CD4-positive, alpha-beta T cell (primary cell): Measurements from ENCODE around the gene DBNDD1. TPM values are rescaled to one million over a fixed set of nuclear protein-coding genes. Genes with fewer than 3 reads are reported as not detected.

ENCODE experiments used
- ATAC-seq: fragments of 200-7000 bp; cut with Tn5 transposase; one replicate; pipeline ENCODE4 v1.10.0; 2022; ENCODE audit warnings: mild to moderate bottlenecking; ENCODE audit not compliant: poor library complexity
- CTCF ChIA-PET: fragments of 350-600 bp; sonication (Branson Sonifier 250); formaldehyde crosslinking; loops from one replicate; lab custom pipeline; 2021; ENCODE audit warnings: antibody characterized with exemption, inconsistent platforms; lab: Charles Lee
- POLR2A ChIA-PET: fragments of 350-600 bp; sonication (Branson Sonifier 250); formaldehyde crosslinking; loops from one replicate; lab custom pipeline; 2021; ENCODE audit warnings: antibody characterized with exemption, inconsistent platforms; lab: Charles Lee
- DNase-seq, 14 experiments: peaks; one replicate each; pipeline ENCODE4 v3.0.0-alpha.2; 2013 to 2020; ENCODE audit warnings: mixed read lengths in 2 of 14
- H3K27ac ChIP-seq, 2 donors: one replicate each; pipeline versions ENCODE4 v1.5.1 to v1.7.0; 2013; ENCODE audit warnings: low read length in 2 of 2, low read depth in 1 of 2, mild to moderate bottlenecking in 1 of 2
- H3K27me3 ChIP-seq, 2 experiments: 1 replicate in 1 of 2; 2 replicates in 1 of 2; pipeline versions ENCODE4 v1.6.1 to v1.7.0; 2013; ENCODE audit warnings: low read length in 2 of 2, control low read depth in 1 of 2, mild to moderate bottlenecking in 1 of 2, moderate library complexity in 1 of 2; ENCODE audit not compliant: insufficient read depth in 2 of 2, control insufficient read depth in 1 of 2
- H3K36me3 ChIP-seq: one replicate; pipeline ENCODE4 v1.6.1; 2013; ENCODE audit warnings: low read length, control low read depth; ENCODE audit not compliant: insufficient read depth
- H3K4me1 ChIP-seq: one replicate; pipeline ENCODE4 v1.6.1; 2013; ENCODE audit warnings: low read length, control low read depth; ENCODE audit not compliant: insufficient read depth
- H3K4me3 ChIP-seq: one replicate; pipeline ENCODE4 v1.5.1; 2013; ENCODE audit warnings: mild to moderate bottlenecking, low read length, moderate library complexity
- H3K9me3 ChIP-seq, 2 experiments: 1 replicate in 1 of 2; 2 replicates in 1 of 2; pipeline versions ENCODE4 v1.6.1 to v1.7.0; 2013; ENCODE audit warnings: low read length in 2 of 2, mild to moderate bottlenecking in 2 of 2, control low read depth in 1 of 2, moderate library complexity in 1 of 2; ENCODE audit not compliant: control insufficient read depth in 1 of 2, insufficient read depth in 1 of 2
- H3K27ac Mint-ChIP-seq: one replicate; pipeline ENCODE4 v1.8.0; 2020; ENCODE audit warnings: mixed read lengths
- H3K27me3 Mint-ChIP-seq: one replicate; pipeline ENCODE4 v1.8.0; 2021; ENCODE audit warnings: mixed read lengths
- H3K36me3 Mint-ChIP-seq: one replicate; pipeline ENCODE4 v1.8.0; 2021; ENCODE audit warnings: low read depth, mixed read lengths
- H3K4me1 Mint-ChIP-seq: one replicate; pipeline ENCODE4 v1.8.0; 2021; ENCODE audit warnings: low read depth, mixed read lengths
- H3K4me3 Mint-ChIP-seq: one replicate; pipeline ENCODE4 v1.8.0; 2020; ENCODE audit warnings: mild to moderate bottlenecking, mixed read lengths
- H3K9me3 Mint-ChIP-seq: one replicate; pipeline ENCODE4 v1.8.0; 2020; ENCODE audit warnings: mixed read lengths
- CTCF ChIP-seq: fragments of 200-600 bp; IDR thresholded peaks from one replicate; pipeline ENCODE4 v1.8.0; 2022; ENCODE audit warnings: antibody characterized with exemption, mild to moderate bottlenecking
- intact Hi-C, 2 experiments: fragments of 100-400 bp; cut with DNase I in 1 of 2; cut with micrococcal nuclease in 1 of 2; formaldehyde crosslinking; loops; one replicate each; pipeline versions ENCODE4 v1.15.1 to v1.9.0; 2023 to 2025; cut with DNase I, micrococcal nuclease
- polyA plus RNA-seq, 2 donors: library from polyadenylated mRNA; unstranded; fragments of 120-200 nt; gene quantifications; one replicate each; pipeline ENCODE4 v1.2.1, GENCODE V29; 2013
- total RNA-seq, 174 experiments: library from RNA in 2 of 174; stranded (reverse) in 2 of 174; gene quantifications; one replicate each; pipeline ENCODE4 v1.2.3 and lab custom pipeline; 2021 to 2026

The DBNDD1 gene
- total RNA-seq, result 1 to 10 TPM; 2.6 to 2.8 TPM
- 3.1 TPM for polyA plus RNA-seq (2013, experiment 1 of 2)
- 11.5 TPM for polyA plus RNA-seq (2013, experiment 2 of 2)
- 0.12 to 4.8 (median 1.2) reads per million in 172 experiments for total RNA-seq (lab: John Stamatoyannopoulos, UW)

- ChIA-PET POLR2A (interaction anchor here (2.1 kb wide), 1 partner anchor 10 kb away, joined by 14 read pairs; no protein-coding TSS in a partner anchor), CTCF (interaction anchor here (0.9 to 1.6 kb wide), 2 partner anchors 10 to 44 kb away, joined by 3 to 4 read pairs; no protein-coding TSS in a partner anchor)
- TF ChIP-seq CTCF, result no peak
- H3K36me3 ChIP-seq, result no peaks in the 10 kb centered on the region
- H3K4me3 ChIP-seq, result peak within 1 kb of the TSS; percentile 42
- H3K27ac ChIP-seq, result no peak within 1 kb of the TSS
- H3K4me1 ChIP-seq, result peaks cover 52% of the 10 kb centered on the region
- intact Hi-C loops, result loop anchor here in 1 of 2 experiments (5.0 kb wide), 2 partner anchors 147 to 317 kb away; partner anchors contain the start of genes SPATA2L and TCF25
- no peak for ATAC-seq
- peaks cover 0 to 5% of the 10 kb centered on the region in 2 experiments for H3K27me3 ChIP-seq
- peak within 1 kb of the TSS; percentile 51 for H3K27ac Mint-ChIP-seq
- peak in 2 of 14 experiments; percentile 8 to 18 for DNase-seq
- H3K36me3 Mint-ChIP-seq, result no peaks in the 10 kb centered on the region
- no peaks in the 10 kb centered on the region for H3K27me3 Mint-ChIP-seq
- H3K4me3 Mint-ChIP-seq, result peak within 1 kb of the TSS; percentile 85
- H3K9me3 ChIP-seq, result no peaks in the 10 kb centered on the region
- H3K9me3 Mint-ChIP-seq, result no peaks in the 10 kb centered on the region
- H3K4me1 Mint-ChIP-seq, result peaks cover 17% of the 10 kb centered on the region
Measured at GRCh38 chr16:90018652-90019542, at the start of gene DBNDD1. Gene DBNDD1, minus strand, starts transcription at chr16:90019456. Its CDS starts 115 bp downstream, at chr16:90019341.

- no peak for ATAC-seq
- H3K9me3 Mint-ChIP-seq, result no peaks in the 10 kb centered on the region
Measured at GRCh38 chr16:90061437-90061836, 42.2 kb upstream of the DBNDD1 start.

More at GRCh38 chr16:90061437-90061836, 42.2 kb upstream of the DBNDD1 start:
- H3K27ac Mint-ChIP-seq, result no peak overlapping the region
- ChIA-PET CTCF (no interaction called here), POLR2A (no interaction called here)
- H3K27ac ChIP-seq, result no peak overlapping the region
- intact Hi-C loops, result no loop called here
- peaks cover 21% of the 10 kb centered on the region for H3K27me3 Mint-ChIP-seq
- H3K9me3 ChIP-seq, result no peaks in the 10 kb centered on the region
- no peaks in the 10 kb centered on the region for H3K4me1 Mint-ChIP-seq
- DNase-seq, result no peak
- no peaks in the 10 kb centered on the region for H3K4me1 ChIP-seq
- no peak overlapping the region for H3K4me3 Mint-ChIP-seq
- H3K4me3 ChIP-seq, result no peak overlapping the region
- no peaks in the 10 kb centered on the region for H3K36me3 ChIP-seq
- no peaks in the 10 kb centered on the region for H3K36me3 Mint-ChIP-seq
- no peaks in the 10 kb centered on the region for H3K27me3 ChIP-seq
- no peak for TF ChIP-seq CTCF
